Peyer's patch (tissue), 4 donors: ENCODE results near the gene LTC4S.

Experiments
- CTCF ChIP-seq, 6 experiments: fragments of 450-650 bp in 4 of 6; fragments of 200-600 bp in 2 of 6; sonication (generic) in 1 of 6; IDR thresholded peaks; one replicate each; pipeline ENCODE4 v1.5.1; 2017 to 2019; ENCODE audit warnings: antibody characterized with exemption in 6 of 6, mild to moderate bottlenecking in 3 of 6, moderate library complexity in 1 of 6
- POLR2A ChIP-seq, 2 donors: fragments of 450-650 bp; IDR thresholded peaks; one replicate each; pipeline ENCODE4 v1.5.1; 2017; ENCODE audit warnings: antibody characterized with exemption in 2 of 2, mild to moderate bottlenecking in 2 of 2, moderate library complexity in 2 of 2

GRCh38 chr5:179792612-179793467 lies 946 bp upstream of the LTC4S start:
- TF ChIP-seq CTCF (IDR thresholded peaks at IDR 0.05) (no peak), POLR2A (IDR thresholded peaks at IDR 0.05) (no peak)
